B cell (primary cell): ENCODE data around the gene C11orf16.

Experiments
- CTCF ChIP-seq: fragments of 200-600 bp; IDR thresholded peaks from one replicate; pipeline ENCODE4 v1.8.0; 2022; ENCODE audit warnings: antibody characterized with exemption, mild to moderate bottlenecking
- EZH2 ChIP-seq: IDR thresholded peaks from 2 replicates; pipeline ENCODE4 v1.6.1; 2012; ENCODE audit warnings: borderline replicate concordance, low read depth, mild to moderate bottlenecking, moderate library complexity, low read length; ENCODE audit not compliant: insufficient read depth, poor library complexity, severe bottlenecking

GRCh38 chr11:8878771-8879170, 54.0 kb downstream of the C11orf16 start:
- TF ChIP-seq CTCF (no peak), EZH2 (no peak)
